KMS-11 (cell line): ENCODE data around the gene OTUD5.

Source experiments
- H2AFZ ChIP-seq: fragments of 200-600 bp; sonication (generic); 2 replicates; pipeline ENCODE4 v1.6.1; 2016; ENCODE audit warnings: antibody characterized with exemption, mixed run types, low read depth
- H3K27ac ChIP-seq: fragments of 200-600 bp; sonication (generic); 2 replicates; pipeline ENCODE4 v1.6.1; 2016; ENCODE audit warnings: mild to moderate bottlenecking, mixed run types
- H3K27me3 ChIP-seq: fragments of 200-600 bp; sonication (generic); 2 replicates; pipeline ENCODE4 v1.6.1; 2017; ENCODE audit warnings: mild to moderate bottlenecking, low read depth, mixed run types, moderate library complexity; ENCODE audit not compliant: insufficient read depth
- H3K36me3 ChIP-seq: fragments of 200-600 bp; sonication (generic); 2 replicates; pipeline ENCODE4 v1.6.1; 2017; ENCODE audit warnings: mild to moderate bottlenecking, mixed run types; ENCODE audit not compliant: insufficient read depth
- H3K4me1 ChIP-seq: fragments of 200-600 bp; sonication (generic); 2 replicates; pipeline ENCODE4 v1.6.1; 2016; ENCODE audit warnings: mild to moderate bottlenecking, low read depth, mixed run types; ENCODE audit not compliant: poor library complexity, severe bottlenecking
- H3K4me2 ChIP-seq: fragments of 200-600 bp; sonication (generic); 2 replicates; pipeline ENCODE4 v1.7.0; 2016; ENCODE audit warnings: mild to moderate bottlenecking, mixed run types
- H3K4me3 ChIP-seq: fragments of 200-600 bp; sonication (generic); IDR thresholded peaks from 2 replicates; pipeline ENCODE4 v1.6.1; 2017; ENCODE audit warnings: low read depth, low read length, mixed read lengths; ENCODE audit not compliant: insufficient read depth
- H3K79me2 ChIP-seq: fragments of 200-600 bp; sonication (generic); 2 replicates; pipeline ENCODE4 v1.6.1; 2016; ENCODE audit warnings: low read depth, mixed run types; ENCODE audit not compliant: insufficient read depth
- H3K9ac ChIP-seq: fragments of 200-600 bp; sonication (generic); 2 replicates; pipeline ENCODE4 v1.6.1; 2016; ENCODE audit warnings: mild to moderate bottlenecking, mixed run types
- H4K20me1 ChIP-seq: fragments of 200-600 bp; sonication (generic); 2 replicates; pipeline ENCODE4 v1.6.1; 2016; ENCODE audit warnings: mild to moderate bottlenecking, mixed run types; ENCODE audit not compliant: insufficient read depth
- TF ChIP-seq, protein P1 (sequence below): fragments of 200-600 bp; sonication (generic); conservative IDR thresholded peaks from 2 replicates; pipeline ENCODE4 v1.6.1; 2017; ENCODE audit warnings: low read depth, mild to moderate bottlenecking, antibody characterized with exemption, low read length, moderate library complexity, mixed read lengths

OTUD5 gene

DNA sequence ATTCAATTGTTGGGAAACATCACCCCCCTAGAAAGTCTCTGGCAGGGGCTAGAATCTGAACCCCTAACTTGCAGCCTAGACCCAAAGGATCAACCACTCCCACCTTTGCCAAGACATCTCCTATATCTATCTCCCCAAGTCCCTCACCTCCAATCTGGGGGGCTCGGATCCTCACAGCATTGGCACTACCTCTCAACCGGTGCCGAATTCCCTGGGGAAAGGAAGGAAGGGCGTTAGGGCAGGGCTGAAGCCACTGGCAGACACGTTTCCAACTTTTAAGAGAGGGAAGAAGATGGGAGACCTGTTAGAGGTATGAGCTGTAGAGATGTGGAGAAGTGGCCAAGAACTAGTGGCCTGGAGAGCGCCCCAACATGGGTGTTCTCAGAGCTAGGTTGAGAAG lies 62.5 kb downstream of the OTUD5 start:
- Histone ChIP-seq H2AFZ (no peak overlapping the region), H3K4me1 (peaks cover 15% of the 10 kb centered on the region), H3K4me3 (no peak overlapping the region), H3K4me2 (no peak overlapping the region), H3K9ac (no peak overlapping the region), H3K36me3 (no peaks in the 10 kb centered on the region), H3K27ac (no peak overlapping the region), H4K20me1 (no peaks in the 10 kb centered on the region), H3K27me3 (no peaks in the 10 kb centered on the region), H3K79me2 (peaks cover 22% of the 10 kb centered on the region; the same call in 1 of the 2 replicates)
- TF ChIP-seq, protein P1, sequence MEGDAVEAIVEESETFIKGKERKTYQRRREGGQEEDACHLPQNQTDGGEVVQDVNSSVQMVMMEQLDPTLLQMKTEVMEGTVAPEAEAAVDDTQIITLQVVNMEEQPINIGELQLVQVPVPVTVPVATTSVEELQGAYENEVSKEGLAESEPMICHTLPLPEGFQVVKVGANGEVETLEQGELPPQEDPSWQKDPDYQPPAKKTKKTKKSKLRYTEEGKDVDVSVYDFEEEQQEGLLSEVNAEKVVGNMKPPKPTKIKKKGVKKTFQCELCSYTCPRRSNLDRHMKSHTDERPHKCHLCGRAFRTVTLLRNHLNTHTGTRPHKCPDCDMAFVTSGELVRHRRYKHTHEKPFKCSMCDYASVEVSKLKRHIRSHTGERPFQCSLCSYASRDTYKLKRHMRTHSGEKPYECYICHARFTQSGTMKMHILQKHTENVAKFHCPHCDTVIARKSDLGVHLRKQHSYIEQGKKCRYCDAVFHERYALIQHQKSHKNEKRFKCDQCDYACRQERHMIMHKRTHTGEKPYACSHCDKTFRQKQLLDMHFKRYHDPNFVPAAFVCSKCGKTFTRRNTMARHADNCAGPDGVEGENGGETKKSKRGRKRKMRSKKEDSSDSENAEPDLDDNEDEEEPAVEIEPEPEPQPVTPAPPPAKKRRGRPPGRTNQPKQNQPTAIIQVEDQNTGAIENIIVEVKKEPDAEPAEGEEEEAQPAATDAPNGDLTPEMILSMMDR = no peak

DNA sequence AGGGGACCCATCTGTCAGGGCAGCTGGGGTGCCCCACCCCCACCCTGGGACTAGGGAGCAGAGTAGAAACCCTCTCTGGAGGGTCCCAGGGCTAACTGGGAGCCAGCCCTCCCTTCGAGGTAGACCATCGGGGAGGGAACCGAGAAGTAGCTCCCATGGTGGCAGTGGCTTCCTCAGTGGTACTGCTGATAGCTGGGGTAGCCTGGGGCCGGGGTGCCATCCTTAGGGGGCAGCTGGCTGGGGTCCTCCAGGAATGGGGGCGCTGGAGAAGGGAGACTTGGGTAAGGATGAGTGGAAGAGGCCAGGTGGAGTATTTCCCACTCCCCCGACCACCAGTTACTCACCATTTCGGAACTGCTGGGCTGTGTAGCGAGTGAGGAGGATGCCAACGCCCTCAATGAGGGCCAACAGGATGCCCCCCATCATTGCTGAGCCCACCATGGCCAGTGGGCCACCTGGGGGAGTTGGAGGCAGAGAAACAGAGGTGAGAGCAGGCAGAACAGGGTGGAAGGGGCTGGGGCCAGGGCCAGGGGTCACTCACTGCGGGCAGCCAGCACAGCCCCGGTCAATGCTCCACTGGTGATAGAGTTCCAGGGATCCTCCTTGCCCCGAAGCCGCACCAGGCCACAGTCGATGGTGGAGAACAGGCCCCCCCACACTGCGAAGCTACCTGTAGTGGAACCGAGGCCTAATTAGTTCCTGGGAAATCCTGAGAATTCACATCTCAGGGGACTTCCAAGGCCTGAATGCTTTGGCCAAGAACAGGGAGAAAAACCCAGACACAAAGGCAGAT lies 63.7 kb downstream of the OTUD5 start:
- H3K27me3 ChIP-seq = no peaks in the 10 kb centered on the region
- H3K4me2 ChIP-seq = no peak overlapping the region
- H4K20me1 ChIP-seq = no peaks in the 10 kb centered on the region
- peaks cover 11% of the 10 kb centered on the region; the same call in 1 of the 2 replicates for H3K79me2 ChIP-seq
- no peak overlapping the region for H3K9ac ChIP-seq
- no peak overlapping the region for H3K27ac ChIP-seq
- no peak overlapping the region for H2AFZ ChIP-seq
- no peak overlapping the region for H3K4me3 ChIP-seq
- no peaks in the 10 kb centered on the region for H3K36me3 ChIP-seq
- TF ChIP-seq, protein P1 = no peak
- H3K4me1 ChIP-seq = peaks cover 10% of the 10 kb centered on the region

DNA sequence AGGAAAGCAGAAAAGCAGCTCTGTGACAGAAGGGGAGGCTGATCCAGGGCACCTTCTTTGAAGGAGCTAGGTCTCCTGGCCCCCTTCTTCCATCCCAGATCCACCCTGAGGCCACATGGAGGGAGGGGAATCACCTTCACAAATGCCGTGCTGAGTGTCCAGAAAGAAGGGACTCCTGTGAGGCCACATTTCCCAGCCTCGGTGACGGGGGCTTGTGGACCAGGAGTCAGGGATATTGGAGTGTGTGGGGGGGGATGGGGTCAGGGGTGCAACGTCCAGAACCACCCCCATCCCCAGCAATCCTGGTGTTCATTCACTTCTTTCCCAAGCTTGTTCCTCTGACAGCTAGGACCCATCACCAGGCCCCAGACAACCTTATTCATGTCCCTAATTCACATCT lies 64.5 kb downstream of the OTUD5 start:
- no peak overlapping the region; the same call in 1 of the 2 replicates for H3K4me2 ChIP-seq

DNA sequence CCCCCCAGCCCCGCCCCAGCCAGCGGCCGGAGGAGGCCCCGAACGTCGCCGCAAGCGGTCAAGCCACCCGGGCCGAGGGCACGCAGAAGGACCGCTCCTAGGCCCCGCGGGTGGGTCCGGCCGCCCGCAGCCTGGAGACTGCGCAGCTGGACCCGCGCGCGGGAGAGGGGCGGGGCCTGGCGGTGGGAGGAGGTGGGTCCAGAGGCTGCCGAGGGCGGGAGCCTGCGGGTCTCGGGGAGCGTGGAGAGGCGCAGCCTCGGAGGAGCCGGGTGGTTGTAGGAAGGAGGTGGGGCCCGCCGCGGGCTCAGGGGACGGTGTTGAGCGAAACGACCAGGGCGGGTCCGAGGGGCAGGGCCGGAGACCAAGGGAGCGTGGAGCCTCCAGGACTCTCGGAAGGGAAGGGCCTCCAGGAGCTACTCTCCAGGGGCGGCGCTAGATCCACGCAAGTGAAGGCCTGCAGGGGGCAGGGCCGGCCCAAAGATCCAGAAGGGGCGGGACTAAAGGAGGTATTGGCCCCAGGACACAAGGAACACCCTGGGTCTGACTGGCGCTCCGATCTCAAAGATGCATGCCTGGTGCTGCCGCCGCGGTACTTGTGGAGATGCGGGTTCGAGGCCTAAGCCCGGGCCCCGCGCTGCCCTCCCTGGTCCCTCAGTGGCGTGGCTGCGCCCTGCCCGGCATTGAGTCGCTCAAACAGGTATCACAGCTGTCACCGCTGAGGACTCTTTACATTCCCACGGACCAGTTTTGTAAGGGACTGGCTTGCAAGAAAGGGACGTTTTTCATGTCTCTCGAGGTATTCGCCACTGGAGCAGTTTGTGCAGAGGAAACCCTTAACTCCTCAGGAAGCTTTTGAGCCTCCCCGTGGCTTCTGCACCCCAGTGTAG lies 65.8 kb downstream of the OTUD5 start:
- Histone ChIP-seq H2AFZ (peak overlapping the region; percentile 54), H3K4me2 (peak overlapping the region; percentile 61), H3K36me3 (no peaks in the 10 kb centered on the region), H3K4me3 (no peak overlapping the region), H3K27me3 (no peaks in the 10 kb centered on the region), H3K79me2 (peaks cover 8% of the 10 kb centered on the region; the same call in 1 of the 2 replicates), H3K27ac (no peak overlapping the region), H4K20me1 (no peaks in the 10 kb centered on the region), H3K4me1 (peaks cover 10% of the 10 kb centered on the region), H3K9ac (no peak overlapping the region)
- TF ChIP-seq, protein P1 = 0 out of 2 replicates have a peak, but pooled peaks have one; percentile 14

More for the DNA sequence above, 64.5 kb downstream of the OTUD5 start:
- TF ChIP-seq, protein P1 = no peak
- no peaks in the 10 kb centered on the region for H4K20me1 ChIP-seq
- H3K27ac ChIP-seq = no peak overlapping the region
- no peaks in the 10 kb centered on the region for H3K27me3 ChIP-seq
- H3K4me1 ChIP-seq = peaks cover 10% of the 10 kb centered on the region
- no peaks in the 10 kb centered on the region for H3K36me3 ChIP-seq
- H2AFZ ChIP-seq = no peak overlapping the region
- no peak overlapping the region for H3K9ac ChIP-seq
- no peak overlapping the region for H3K4me3 ChIP-seq
- H3K79me2 ChIP-seq = peaks cover 11% of the 10 kb centered on the region; the same call in 1 of the 2 replicates
